Adipocyte (in vitro differentiated cells): ENCODE results near the gene MAD1L1.

Experiments used
- DNase-seq: peaks from one replicate; pipeline ENCODE4 v3.0.0-alpha.2; 2015; ENCODE audit warnings: low read depth
- H3K27me3 ChIP-seq: replicated peaks from 2 replicates; pipeline ENCODE4 v1.7.0; 2013; ENCODE audit warnings: mild to moderate bottlenecking, low read length, moderate library complexity; ENCODE audit not compliant: control insufficient read depth, insufficient read depth
- H3K36me3 ChIP-seq: 2 replicates; pipeline ENCODE4 v1.7.0; 2013; ENCODE audit warnings: low read length, mild to moderate bottlenecking, moderate library complexity; ENCODE audit not compliant: control insufficient read depth, insufficient read depth, severe bottlenecking
- H3K4me1 ChIP-seq: 2 replicates; pipeline ENCODE4 v1.7.0; 2013; ENCODE audit warnings: mild to moderate bottlenecking, low read length, moderate library complexity; ENCODE audit not compliant: control insufficient read depth, insufficient read depth
- H3K4me3 ChIP-seq: 2 replicates; pipeline ENCODE4 v1.7.0; 2013; ENCODE audit warnings: mild to moderate bottlenecking, low read length, moderate library complexity
- H3K9ac ChIP-seq: 2 replicates; pipeline ENCODE4 v1.7.0; 2013; ENCODE audit warnings: mild to moderate bottlenecking, low read length, moderate library complexity
- H3K9me3 ChIP-seq: 2 replicates; pipeline ENCODE4 v1.7.0; 2013; ENCODE audit warnings: mild to moderate bottlenecking, low read length, moderate library complexity; ENCODE audit not compliant: control insufficient read depth

Gene MAD1L1

GRCh38 chr7:2081526-2082135 lies 151.1 kb downstream of the MAD1L1 start:
- Histone ChIP-seq H3K9ac (no peak overlapping the region), H3K4me1 (peaks cover 14% of the 10 kb centered on the region), H3K9me3 (no peaks in the 10 kb centered on the region), H3K36me3 (peaks cover under 1% of the 10 kb centered on the region), H3K4me3 (no peak overlapping the region), H3K27me3 (no peaks in the 10 kb centered on the region)
- DNase-seq: no peak

- H3K4me1 ChIP-seq: peaks cover 14% of the 10 kb centered on the region
- H3K9ac ChIP-seq: no peak overlapping the region
- no peak for DNase-seq
- H3K36me3 ChIP-seq: peaks cover 4% of the 10 kb centered on the region
- H3K9me3 ChIP-seq: no peaks in the 10 kb centered on the region
- H3K27me3 ChIP-seq: no peaks in the 10 kb centered on the region
- no peak overlapping the region for H3K4me3 ChIP-seq
Measured at GRCh38 chr7:2080477-2080876, 152.3 kb downstream of the MAD1L1 start.

- H3K4me3 ChIP-seq: no peak overlapping the region
- no peaks in the 10 kb centered on the region for H3K9me3 ChIP-seq
- DNase-seq: no peak
- H3K4me1 ChIP-seq: peaks cover 14% of the 10 kb centered on the region
- no peaks in the 10 kb centered on the region for H3K27me3 ChIP-seq
- no peak overlapping the region for H3K9ac ChIP-seq
- H3K36me3 ChIP-seq: peaks cover 4% of the 10 kb centered on the region
Measured at GRCh38 chr7:2080060-2080387, 152.7 kb downstream of the MAD1L1 start.

GRCh38 chr7:2079332-2080059 lies 153.2 kb downstream of the MAD1L1 start:
- Histone ChIP-seq H3K27me3 (no peaks in the 10 kb centered on the region), H3K9me3 (no peaks in the 10 kb centered on the region), H3K4me3 (no peak overlapping the region), H3K9ac (no peak overlapping the region), H3K4me1 (peaks cover 14% of the 10 kb centered on the region), H3K36me3 (peaks cover 4% of the 10 kb centered on the region)
- DNase-seq: no peak

- Histone ChIP-seq H3K9ac (no peak overlapping the region), H3K4me3 (no peak overlapping the region), H3K4me1 (peaks cover 14% of the 10 kb centered on the region), H3K9me3 (no peaks in the 10 kb centered on the region), H3K36me3 (peaks cover 4% of the 10 kb centered on the region), H3K27me3 (no peaks in the 10 kb centered on the region)
- no peak for DNase-seq
Measured at GRCh38 chr7:2078899-2079298, 153.8 kb downstream of the MAD1L1 start.

- Histone ChIP-seq H3K4me3 (no peak overlapping the region), H3K36me3 (peaks cover 4% of the 10 kb centered on the region), H3K9ac (no peak overlapping the region), H3K4me1 (peaks cover under 1% of the 10 kb centered on the region), H3K27me3 (no peaks in the 10 kb centered on the region), H3K9me3 (no peaks in the 10 kb centered on the region)
- DNase-seq: no peak
Measured at GRCh38 chr7:2076649-2077064, 156.1 kb downstream of the MAD1L1 start.

GRCh38 chr7:2075811-2076210 lies 156.9 kb downstream of the MAD1L1 start:
- Histone ChIP-seq H3K27me3 (no peaks in the 10 kb centered on the region), H3K4me1 (no peaks in the 10 kb centered on the region), H3K9ac (no peak overlapping the region), H3K4me3 (no peak overlapping the region), H3K36me3 (peaks cover 4% of the 10 kb centered on the region), H3K9me3 (no peaks in the 10 kb centered on the region)
- no peak for DNase-seq

- Histone ChIP-seq H3K4me3 (no peak overlapping the region), H3K36me3 (peaks cover 4% of the 10 kb centered on the region), H3K9me3 (no peaks in the 10 kb centered on the region), H3K9ac (no peak overlapping the region), H3K4me1 (no peaks in the 10 kb centered on the region), H3K27me3 (no peaks in the 10 kb centered on the region)
- no peak for DNase-seq
Measured at GRCh38 chr7:2074691-2075090, 158.1 kb downstream of the MAD1L1 start.

- Histone ChIP-seq H3K4me3 (no peak overlapping the region), H3K9ac (no peak overlapping the region), H3K36me3 (peaks cover 4% of the 10 kb centered on the region), H3K9me3 (no peaks in the 10 kb centered on the region), H3K27me3 (no peaks in the 10 kb centered on the region), H3K4me1 (no peaks in the 10 kb centered on the region)
- no peak for DNase-seq
Measured at GRCh38 chr7:2072798-2073197, 159.9 kb downstream of the MAD1L1 start.

- Histone ChIP-seq H3K9me3 (no peaks in the 10 kb centered on the region), H3K4me3 (no peak overlapping the region), H3K36me3 (peaks cover 4% of the 10 kb centered on the region), H3K27me3 (no peaks in the 10 kb centered on the region), H3K9ac (no peak overlapping the region), H3K4me1 (no peaks in the 10 kb centered on the region)
- no peak for DNase-seq
Measured at GRCh38 chr7:2072042-2072441, 160.7 kb downstream of the MAD1L1 start.

GRCh38 chr7:2071133-2071832 lies 161.5 kb downstream of the MAD1L1 start:
- Histone ChIP-seq H3K36me3 (no peaks in the 10 kb centered on the region), H3K9me3 (no peaks in the 10 kb centered on the region), H3K4me3 (no peak overlapping the region), H3K27me3 (no peaks in the 10 kb centered on the region), H3K4me1 (no peaks in the 10 kb centered on the region), H3K9ac (no peak overlapping the region)
- no peak for DNase-seq
